HG02840 (cell line): ENCODE results near the gene CDK5.
A peak's percentile ranks its signal among the peaks of the same experiment; 100 is the strongest.
"Not testable (repeated sequence)": the region's sequence is repeated elsewhere in the genome, so short reads cannot be mapped to it uniquely, and the experiment has no call there.

Experiments used
- ATAC-seq: cut with Tn5 transposase; IDR thresholded peaks from one replicate; pipeline ENCODE4 v1.9.1; 2021; ENCODE audit warnings: mild to moderate bottlenecking, moderate library complexity, moderate number of reproducible peaks; ENCODE audit not compliant: unreplicated experiment, low FRiP score

CDK5 gene

GRCh38 chr7:151038951-151039849 lies 18.5 kb downstream of the CDK5 start:
- no peak for ATAC-seq

GRCh38 chr7:151035902-151036301 lies 21.8 kb downstream of the CDK5 start:
- ATAC-seq = no peak

GRCh38 chr7:151035026-151035717 lies 22.5 kb downstream of the CDK5 start:
- no peak for ATAC-seq

- ATAC-seq = no peak
These were observed 23.2 kb downstream of the CDK5 start for GRCh38 chr7:151034312-151035025.

GRCh38 chr7:151033864-151034249 lies 23.8 kb downstream of the CDK5 start:
- ATAC-seq = no peak

GRCh38 chr7:151032936-151033863 lies 24.5 kb downstream of the CDK5 start:
- no peak for ATAC-seq

GRCh38 chr7:151031011-151031410 lies 26.7 kb downstream of the CDK5 start:
- no peak for ATAC-seq

GRCh38 chr7:151028948-151029501 lies 28.7 kb downstream of the CDK5 start:
- no peak for ATAC-seq

- ATAC-seq = peak; percentile 97
These were observed 29.4 kb downstream of the CDK5 start, which contains the start of gene ABCB8 for GRCh38 chr7:151028131-151028947. ABCB8 (plus strand) TSS chr7:151028450; CDS start chr7:151028516, 66 bp downstream.

- peak; percentile 2 for ATAC-seq
These were observed 30.0 kb downstream of the CDK5 start for GRCh38 chr7:151027728-151028130.

- not testable (repeated sequence) for ATAC-seq
These were observed 30.6 kb downstream of the CDK5 start for GRCh38 chr7:151026771-151027727.

GRCh38 chr7:151025924-151026671 lies 31.6 kb downstream of the CDK5 start:
- ATAC-seq = no peak

GRCh38 chr7:151024435-151025056 lies 33.2 kb downstream of the CDK5 start, which contains the start of gene ATG9B:
ATG9B (minus strand) TSS chr7:151024494; CDS start chr7:151024423, 71 bp downstream.
- ATAC-seq = no peak

- ATAC-seq = no peak
These were observed 34.5 kb downstream of the CDK5 start for GRCh38 chr7:151023232-151023631.

- ATAC-seq = no peak
These were observed 37.5 kb downstream of the CDK5 start for GRCh38 chr7:151020231-151020630.

- ATAC-seq = no peak
These were observed 38.6 kb downstream of the CDK5 start for GRCh38 chr7:151019130-151019447.
